OCI-LY3 (cell line): ENCODE data around the gene TPSG1.
"Not testable (repeated sequence)": the region's sequence is repeated elsewhere in the genome, so short reads cannot be mapped to it uniquely, and the experiment has no call there.

Experiments
- H2AFZ ChIP-seq: fragments of 200-600, 300-600 bp; shearing (Covaris generic); 2 replicates; pipeline ENCODE4 v1.6.0; 2014; ENCODE audit warnings: antibody characterized with exemption, low read depth, low read length
- H3K27ac ChIP-seq: fragments of 200-600, 300-600 bp; sonication (generic); 2 replicates; pipeline ENCODE4 v1.5.1; 2014; ENCODE audit warnings: mild to moderate bottlenecking, low read length, moderate library complexity, mixed read lengths
- H3K27me3 ChIP-seq: fragments of 200-600, 300-600 bp; sonication (generic); 2 replicates; pipeline ENCODE4 v1.6.1; 2014; ENCODE audit warnings: low read depth, low read length, mixed read lengths
- H3K36me3 ChIP-seq: fragments of 200-600, 300-600 bp; sonication (generic); replicated peaks from 2 replicates; pipeline ENCODE3; 2014; ENCODE audit warnings: low read depth, low read length, mixed read lengths
- H3K4me1 ChIP-seq: fragments of 300-600, 200-600 bp; sonication (generic); 2 replicates; pipeline ENCODE4 v1.6.1; 2014; ENCODE audit warnings: low read length, mixed read lengths
- H3K4me2 ChIP-seq: fragments of 200-600, 300-600 bp; sonication (generic); 2 replicates; pipeline ENCODE4 v1.6.1; 2014; ENCODE audit warnings: low read length, mixed read lengths
- H3K4me3 ChIP-seq: fragments of 300-600, 200-600 bp; sonication (generic); 2 replicates; pipeline ENCODE4 v1.5.1; 2014; ENCODE audit warnings: antibody characterized with exemption, mild to moderate bottlenecking, low read length, moderate library complexity
- H3K79me2 ChIP-seq: fragments of 300-600, 200-600 bp; shearing (Covaris generic); 2 replicates; pipeline ENCODE4 v1.6.1; 2014; ENCODE audit warnings: mild to moderate bottlenecking, low read length, mixed read lengths
- H3K9ac ChIP-seq: fragments of 300-600, 200-600 bp; shearing (Covaris generic); 2 replicates; pipeline ENCODE4 v1.6.0; 2014; ENCODE audit warnings: mild to moderate bottlenecking, low read length, moderate library complexity
- H3K9me3 ChIP-seq: fragments of 200-600, 300-600 bp; shearing (Covaris generic); 2 replicates; pipeline ENCODE4 v1.6.1; 2014; ENCODE audit warnings: low read length, mixed read lengths; ENCODE audit not compliant: insufficient read depth
- H4K20me1 ChIP-seq: fragments of 200-600, 300-600 bp; sonication (generic); 2 replicates; pipeline ENCODE4 v1.6.1; 2016; ENCODE audit warnings: low read length, mixed read lengths; ENCODE audit not compliant: insufficient read depth
- CTCF ChIP-seq: fragments of 200-600, 300-600 bp; sonication (generic); IDR thresholded peaks from 2 replicates; pipeline ENCODE4 v1.5.1; 2014; ENCODE audit warnings: antibody characterized with exemption, low read length, low read depth
- EZH2phosphoT487 ChIP-seq: fragments of 200-600 bp; shearing (Covaris generic); IDR thresholded peaks from 2 replicates; pipeline ENCODE4 v1.6.1; 2018; ENCODE audit warnings: antibody characterized with exemption, mixed run types, low read depth

Gene TPSG1

GRCh38 chr16:1241081-1241480 is 16.0 kb upstream of the TPSG1 start:
- not testable (repeated sequence) for H3K4me1 ChIP-seq, H2AFZ ChIP-seq, H4K20me1 ChIP-seq, H3K36me3 ChIP-seq, H3K9me3 ChIP-seq, H3K27me3 ChIP-seq, H3K9ac ChIP-seq, H3K27ac ChIP-seq, H3K4me3 ChIP-seq, H3K79me2 ChIP-seq, H3K4me2 ChIP-seq

- not testable (repeated sequence) for H3K9ac ChIP-seq, H3K4me2 ChIP-seq, H3K27me3 ChIP-seq, H4K20me1 ChIP-seq, H3K36me3 ChIP-seq, H3K27ac ChIP-seq, H3K9me3 ChIP-seq, H3K4me1 ChIP-seq, H3K4me3 ChIP-seq, H3K79me2 ChIP-seq, H2AFZ ChIP-seq
Observed at GRCh38 chr16:1240436-1240835, 15.4 kb upstream of the TPSG1 start, which contains the start of gene TPSAB1. Gene TPSAB1, plus strand, starts transcription at chr16:1240705. Its CDS starts 234 bp downstream, at chr16:1240939.

GRCh38 chr16:1239575-1239974 is 14.5 kb upstream of the TPSG1 start:
- not testable (repeated sequence) for H3K79me2 ChIP-seq, H4K20me1 ChIP-seq, H3K9me3 ChIP-seq, H2AFZ ChIP-seq, H3K27ac ChIP-seq, H3K9ac ChIP-seq, H3K4me3 ChIP-seq, H3K4me2 ChIP-seq, H3K4me1 ChIP-seq, H3K36me3 ChIP-seq, H3K27me3 ChIP-seq

GRCh38 chr16:1238909-1239308 is 13.8 kb upstream of the TPSG1 start:
- not testable (repeated sequence) for H3K36me3 ChIP-seq, H4K20me1 ChIP-seq, H3K9ac ChIP-seq, H3K79me2 ChIP-seq, H2AFZ ChIP-seq, H3K4me2 ChIP-seq, H3K4me3 ChIP-seq, H3K27me3 ChIP-seq, H3K4me1 ChIP-seq, H3K9me3 ChIP-seq, H3K27ac ChIP-seq

GRCh38 chr16:1237990-1238389 is 12.9 kb upstream of the TPSG1 start:
- no peaks in the 10 kb centered on the region for H3K36me3 ChIP-seq
- H4K20me1 ChIP-seq = no peaks in the 10 kb centered on the region
- no peak overlapping the region for H3K27ac ChIP-seq

GRCh38 chr16:1236659-1237058 is 11.6 kb upstream of the TPSG1 start:
- not testable (repeated sequence) for H4K20me1 ChIP-seq, H3K79me2 ChIP-seq, H3K36me3 ChIP-seq, H3K27me3 ChIP-seq, H3K4me1 ChIP-seq, H3K27ac ChIP-seq, H3K9ac ChIP-seq, H3K9me3 ChIP-seq, H2AFZ ChIP-seq, H3K4me2 ChIP-seq, H3K4me3 ChIP-seq

More at GRCh38 chr16:1237990-1238389, 12.9 kb upstream of the TPSG1 start:
- no peak overlapping the region for H3K9ac ChIP-seq
- no peaks in the 10 kb centered on the region for H3K9me3 ChIP-seq
- no peak for TF ChIP-seq EZH2phosphoT487
- TF ChIP-seq CTCF = no peak
- no peak overlapping the region for H2AFZ ChIP-seq
- H3K4me3 ChIP-seq = no peak overlapping the region
- H3K79me2 ChIP-seq = no peaks in the 10 kb centered on the region
- no peaks in the 10 kb centered on the region for H3K4me1 ChIP-seq
- H3K4me2 ChIP-seq = no peak overlapping the region
- no peaks in the 10 kb centered on the region for H3K27me3 ChIP-seq

- H3K4me3 ChIP-seq, H3K9ac ChIP-seq, H4K20me1 ChIP-seq, H2AFZ ChIP-seq, H3K36me3 ChIP-seq, H3K4me2 ChIP-seq, H3K27me3 ChIP-seq, H3K4me1 ChIP-seq, H3K79me2 ChIP-seq, H3K27ac ChIP-seq, H3K9me3 ChIP-seq: not testable (repeated sequence)
Observed at GRCh38 chr16:1232049-1232748, 7.1 kb upstream of the TPSG1 start.

GRCh38 chr16:1231301-1231700 is 6.2 kb upstream of the TPSG1 start:
- not testable (repeated sequence) for H3K9me3 ChIP-seq, H3K4me3 ChIP-seq, H3K9ac ChIP-seq

GRCh38 chr16:1230471-1231212 is 5.6 kb upstream of the TPSG1 start:
- H3K9me3 ChIP-seq, H3K4me1 ChIP-seq, H3K9ac ChIP-seq, H3K4me2 ChIP-seq, H3K27me3 ChIP-seq, H3K4me3 ChIP-seq, H3K79me2 ChIP-seq, H4K20me1 ChIP-seq, H3K27ac ChIP-seq, H3K36me3 ChIP-seq, H2AFZ ChIP-seq: not testable (repeated sequence)

More at GRCh38 chr16:1231301-1231700, 6.2 kb upstream of the TPSG1 start:
- H2AFZ ChIP-seq, H3K79me2 ChIP-seq, H3K4me2 ChIP-seq, H3K27ac ChIP-seq, H3K36me3 ChIP-seq, H4K20me1 ChIP-seq, H3K4me1 ChIP-seq, H3K27me3 ChIP-seq: not testable (repeated sequence)
